ENCODE measurements around the gene HTRA1.

Gene HTRA1

DNA sequence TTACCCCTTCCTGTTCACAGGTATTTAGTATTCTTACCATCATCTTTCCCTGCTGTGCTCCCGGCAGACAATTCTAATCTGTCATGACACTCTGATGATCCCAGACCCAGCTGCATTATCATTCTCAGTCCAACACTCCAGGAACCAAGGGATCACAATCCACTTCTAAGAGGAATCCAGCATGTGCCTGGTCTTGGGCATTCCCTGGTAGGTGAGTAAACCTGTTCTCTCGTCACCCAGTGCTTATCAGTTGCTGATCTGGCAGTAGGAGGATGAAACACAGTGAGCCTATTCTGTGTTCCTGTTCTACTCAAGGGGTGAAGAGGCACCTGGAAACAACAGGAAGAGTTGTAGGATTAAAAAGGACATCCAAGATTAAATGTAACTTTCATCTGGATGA, 97.9 kb downstream of the HTRA1 start:
- no peak for DNase-seq

DNA sequence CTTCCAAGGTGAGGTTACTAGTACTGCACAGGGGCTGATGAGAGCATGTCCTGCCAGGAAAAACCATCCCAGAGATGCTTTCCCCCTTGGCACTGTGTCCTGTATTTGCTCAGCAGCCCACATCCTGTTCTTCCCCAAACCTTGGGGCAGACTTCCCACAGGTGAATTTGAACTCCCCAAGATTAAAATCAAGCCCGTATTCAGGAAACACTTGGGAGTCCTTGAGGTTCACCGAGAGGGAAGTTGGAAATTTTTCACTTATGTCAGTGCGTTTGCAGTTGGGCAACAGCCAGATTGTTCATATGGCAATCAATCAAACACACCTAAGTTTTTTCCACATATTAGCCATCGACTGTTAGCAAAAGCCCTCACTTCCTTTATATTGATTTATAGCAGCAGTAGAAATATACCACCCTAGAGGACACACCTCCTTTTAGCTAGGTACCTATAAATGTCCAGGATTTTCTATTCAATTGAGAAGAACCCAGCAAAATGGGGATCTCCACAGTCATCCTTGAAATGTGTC, 99.0 kb downstream of the HTRA1 start, which contains the start of gene DMBT1:
Gene DMBT1, plus strand, starts transcription at position 476 of the 526 bp plus-strand sequence. Its CDS starts 17 bp downstream, at position 493.
- DNase-seq = no peak

DNA sequence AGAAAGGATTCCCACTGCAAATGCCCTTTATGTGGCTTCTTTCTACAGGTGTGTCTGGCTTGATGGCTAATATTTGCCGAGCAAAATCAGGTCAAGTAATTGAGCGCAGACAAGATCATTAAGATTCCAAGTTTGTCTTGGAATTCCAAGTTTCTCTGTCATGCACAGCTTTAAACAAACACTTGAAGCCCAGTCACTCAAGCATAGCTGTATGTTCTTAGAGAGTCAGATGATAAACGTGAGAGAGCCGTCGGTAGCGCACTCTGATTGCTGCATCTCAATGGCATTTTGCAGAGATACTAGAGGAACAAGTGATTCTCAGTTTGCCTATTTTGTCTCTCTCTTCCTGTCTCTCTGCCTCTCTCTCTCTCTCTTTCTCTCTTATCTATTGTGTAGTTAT, 99.9 kb downstream of the HTRA1 start:
- DNase-seq = no peak

DNA sequence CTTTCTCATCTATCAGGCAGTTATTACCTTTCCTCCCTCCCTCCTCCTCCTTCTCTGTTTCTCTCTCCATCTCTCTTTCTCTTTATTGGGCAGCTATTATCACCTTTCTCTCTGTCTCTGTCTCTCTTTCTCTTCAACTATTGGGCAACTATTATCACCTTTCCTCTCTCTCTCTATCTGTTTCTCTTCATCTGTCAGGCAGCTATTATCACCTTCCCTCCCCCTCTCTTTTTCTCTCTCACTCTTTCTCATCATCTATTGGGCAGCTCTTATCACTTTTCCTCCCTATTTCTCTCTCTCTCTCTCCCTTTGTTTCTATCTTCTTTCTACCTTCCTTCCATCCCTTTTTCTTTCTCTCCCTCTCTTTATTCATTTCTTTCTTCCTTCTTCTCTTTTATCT, 100.4 kb downstream of the HTRA1 start:
- no peak for DNase-seq

All from NCI-H1092 treated with DMSO at 0.1 percent for 48 hours (cell line).